ENCODE data around the gene HDC.

The HDC gene

DNA sequence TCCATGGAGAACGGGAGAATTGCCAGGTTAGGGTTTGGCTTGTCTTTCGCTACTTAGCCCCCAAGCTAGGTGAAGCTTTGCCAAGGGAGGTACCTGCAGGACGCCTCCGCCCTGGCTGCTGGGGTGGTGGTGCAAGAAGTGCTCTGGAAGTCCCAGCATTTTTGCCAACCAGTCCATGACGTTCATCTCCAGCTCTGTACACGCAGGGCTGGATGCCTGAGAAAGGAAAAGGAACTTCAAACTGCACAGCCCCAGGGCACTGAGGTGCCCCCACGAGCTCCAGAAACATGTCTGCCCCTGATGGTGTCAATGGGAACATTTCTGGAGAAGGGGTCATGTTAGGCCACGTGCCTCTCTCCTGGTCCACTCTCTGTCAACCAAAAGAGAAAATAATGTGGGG is 8.2 kb downstream of the HDC start:
- H3K27ac ChIP-seq, result no peak overlapping the region
- TF ChIP-seq, protein P1, sequence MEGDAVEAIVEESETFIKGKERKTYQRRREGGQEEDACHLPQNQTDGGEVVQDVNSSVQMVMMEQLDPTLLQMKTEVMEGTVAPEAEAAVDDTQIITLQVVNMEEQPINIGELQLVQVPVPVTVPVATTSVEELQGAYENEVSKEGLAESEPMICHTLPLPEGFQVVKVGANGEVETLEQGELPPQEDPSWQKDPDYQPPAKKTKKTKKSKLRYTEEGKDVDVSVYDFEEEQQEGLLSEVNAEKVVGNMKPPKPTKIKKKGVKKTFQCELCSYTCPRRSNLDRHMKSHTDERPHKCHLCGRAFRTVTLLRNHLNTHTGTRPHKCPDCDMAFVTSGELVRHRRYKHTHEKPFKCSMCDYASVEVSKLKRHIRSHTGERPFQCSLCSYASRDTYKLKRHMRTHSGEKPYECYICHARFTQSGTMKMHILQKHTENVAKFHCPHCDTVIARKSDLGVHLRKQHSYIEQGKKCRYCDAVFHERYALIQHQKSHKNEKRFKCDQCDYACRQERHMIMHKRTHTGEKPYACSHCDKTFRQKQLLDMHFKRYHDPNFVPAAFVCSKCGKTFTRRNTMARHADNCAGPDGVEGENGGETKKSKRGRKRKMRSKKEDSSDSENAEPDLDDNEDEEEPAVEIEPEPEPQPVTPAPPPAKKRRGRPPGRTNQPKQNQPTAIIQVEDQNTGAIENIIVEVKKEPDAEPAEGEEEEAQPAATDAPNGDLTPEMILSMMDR (conservative IDR thresholded peaks at IDR 0.05), result no peak

DNA sequence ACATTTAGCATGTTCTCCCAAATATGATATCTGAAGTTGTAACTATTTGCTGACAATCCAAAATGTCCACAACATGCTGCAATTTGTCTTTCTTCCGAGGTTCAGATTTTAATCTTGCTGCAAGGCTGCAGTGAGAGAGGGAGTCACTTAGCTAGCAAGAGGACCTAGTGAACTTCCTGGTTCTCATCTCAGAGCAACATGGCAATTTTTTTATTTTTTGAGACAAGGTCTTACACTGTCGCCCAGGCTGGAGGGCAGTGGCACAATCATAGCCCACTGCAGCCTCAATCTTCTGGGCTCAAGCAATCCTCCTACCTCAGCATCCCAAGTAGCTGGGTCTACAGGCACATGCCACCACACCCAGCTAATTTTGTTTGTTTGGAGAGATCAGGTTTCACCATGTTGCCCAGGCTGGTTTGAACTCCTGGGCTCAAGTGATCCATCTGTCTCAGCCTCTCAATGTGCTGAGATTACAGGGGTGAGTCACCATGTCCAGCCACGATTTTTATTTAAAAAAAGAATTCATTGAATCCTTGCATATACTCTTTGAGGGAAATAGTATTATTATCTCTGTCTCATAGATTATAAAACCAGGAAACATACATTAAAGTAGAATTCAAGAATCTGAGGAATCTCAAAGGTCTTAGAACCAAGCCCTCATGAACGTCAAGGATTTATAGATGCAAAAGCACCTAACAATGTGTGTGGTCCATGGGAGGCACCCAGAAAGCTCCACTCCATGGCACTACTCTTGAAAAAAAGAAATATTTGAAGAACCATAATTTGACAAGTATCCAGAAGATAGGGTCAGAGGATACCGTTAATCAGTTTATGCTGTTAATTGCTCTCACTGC is 9.1 kb downstream of the HDC start:
- no peak overlapping the region for H3K27ac ChIP-seq
- TF ChIP-seq, protein P1 (conservative IDR thresholded peaks at IDR 0.05), result no peak

DNA sequence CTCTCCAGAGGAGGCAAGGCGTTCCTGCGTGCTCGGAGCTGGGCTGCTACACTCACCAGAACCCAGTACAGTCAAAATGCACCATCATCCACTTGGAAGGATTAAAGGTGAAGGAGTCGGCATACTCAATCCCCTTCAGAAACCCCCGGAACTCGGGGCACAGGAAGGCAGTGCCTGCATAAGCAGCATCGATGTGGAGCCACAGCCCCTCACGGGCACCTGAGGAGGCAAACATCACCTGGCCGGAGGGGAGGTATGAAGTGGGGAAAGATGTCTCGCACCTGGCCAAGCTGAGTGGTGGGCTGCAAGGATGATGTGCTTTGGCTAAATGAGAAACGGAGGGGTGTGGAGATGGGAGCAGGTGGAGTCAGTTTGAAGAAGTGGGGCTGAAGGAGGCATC is 13.0 kb downstream of the HDC start:
- TF ChIP-seq, protein P1 (conservative IDR thresholded peaks at IDR 0.05), result no peak
- no peak overlapping the region for H3K27ac ChIP-seq

DNA sequence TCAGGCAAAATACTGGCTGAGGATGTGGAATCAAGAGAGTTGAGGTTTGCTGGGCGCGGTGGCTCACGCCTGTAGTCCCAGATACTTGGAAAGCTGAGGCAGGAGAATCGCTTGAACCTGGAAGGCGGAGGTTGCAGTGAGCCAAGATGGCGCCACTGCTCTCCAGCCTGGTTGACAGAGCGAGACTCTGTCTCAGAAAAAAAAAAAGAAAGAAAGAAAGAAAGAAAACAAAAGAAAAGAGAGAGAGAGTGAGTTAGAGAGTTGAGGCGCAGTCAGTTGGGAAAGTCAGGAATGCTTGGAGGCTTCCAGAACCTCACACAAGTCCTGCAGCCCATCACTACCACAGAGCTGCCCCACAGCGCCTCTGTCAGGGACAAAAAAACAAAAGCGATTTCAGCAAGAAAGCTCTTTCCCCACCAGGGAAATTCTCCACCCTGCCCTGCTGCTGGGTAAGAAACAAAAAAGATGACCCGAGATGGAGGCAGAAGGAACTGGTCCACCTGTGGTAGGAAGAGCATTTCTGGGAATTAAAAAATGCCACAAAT is 13.8 kb downstream of the HDC start:
- H3K27ac ChIP-seq, result no peak overlapping the region
- TF ChIP-seq, protein P1 (conservative IDR thresholded peaks at IDR 0.05), result no peak

DNA sequence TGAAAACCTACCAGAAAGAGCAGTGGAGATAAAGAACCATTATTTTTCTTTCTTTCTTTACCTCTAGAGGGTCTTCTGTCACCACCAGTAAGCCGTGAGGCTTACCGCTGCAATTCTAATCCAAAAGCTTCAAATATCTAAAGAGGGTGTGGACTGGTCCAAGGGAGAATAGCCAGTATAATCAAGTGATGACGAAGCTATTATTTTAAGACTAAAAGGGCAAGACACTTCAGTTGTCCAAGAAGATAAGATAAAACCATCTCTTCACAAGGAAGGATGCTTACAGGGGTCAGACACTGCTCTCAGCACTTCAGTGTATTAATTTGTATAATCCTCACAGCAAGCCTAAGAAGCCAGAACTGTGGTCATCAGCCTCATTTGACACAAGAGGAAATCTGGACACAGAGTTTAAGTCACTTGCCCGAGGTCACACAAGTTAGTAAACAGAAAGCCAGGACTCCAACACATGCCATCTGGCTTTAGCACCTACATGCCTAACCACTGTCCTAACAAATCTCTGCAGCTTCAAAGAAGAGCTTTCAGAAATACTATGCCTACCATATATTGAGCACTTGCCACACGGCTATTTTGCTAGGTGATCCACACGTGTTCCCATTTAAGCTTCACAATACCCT is 14.6 kb downstream of the HDC start:
- H3K27ac ChIP-seq, result no peak overlapping the region
- TF ChIP-seq, protein P1 (conservative IDR thresholded peaks at IDR 0.05), result no peak

DNA sequence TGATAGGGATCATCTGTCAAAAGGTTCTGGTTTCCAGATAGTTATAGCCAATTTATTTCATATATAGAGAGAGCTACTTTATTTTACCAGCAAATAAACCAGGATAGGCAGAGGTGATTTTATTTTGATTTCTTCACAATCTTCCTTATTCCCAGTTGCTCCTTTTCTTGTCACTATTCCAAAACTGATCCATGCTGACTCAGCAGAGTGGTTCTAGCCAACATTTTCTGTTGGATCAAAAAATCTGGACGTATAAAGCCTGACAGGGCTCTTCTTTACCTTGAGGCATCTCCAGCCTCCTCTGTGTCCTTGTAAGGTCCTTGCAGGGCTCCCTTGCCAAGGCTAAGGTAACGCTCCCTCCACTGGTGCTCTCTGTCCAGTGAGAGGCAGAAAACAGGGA is 15.8 kb downstream of the HDC start:
- TF ChIP-seq, protein P1 (conservative IDR thresholded peaks at IDR 0.05), result no peak
- no peak overlapping the region for H3K27ac ChIP-seq

DNA sequence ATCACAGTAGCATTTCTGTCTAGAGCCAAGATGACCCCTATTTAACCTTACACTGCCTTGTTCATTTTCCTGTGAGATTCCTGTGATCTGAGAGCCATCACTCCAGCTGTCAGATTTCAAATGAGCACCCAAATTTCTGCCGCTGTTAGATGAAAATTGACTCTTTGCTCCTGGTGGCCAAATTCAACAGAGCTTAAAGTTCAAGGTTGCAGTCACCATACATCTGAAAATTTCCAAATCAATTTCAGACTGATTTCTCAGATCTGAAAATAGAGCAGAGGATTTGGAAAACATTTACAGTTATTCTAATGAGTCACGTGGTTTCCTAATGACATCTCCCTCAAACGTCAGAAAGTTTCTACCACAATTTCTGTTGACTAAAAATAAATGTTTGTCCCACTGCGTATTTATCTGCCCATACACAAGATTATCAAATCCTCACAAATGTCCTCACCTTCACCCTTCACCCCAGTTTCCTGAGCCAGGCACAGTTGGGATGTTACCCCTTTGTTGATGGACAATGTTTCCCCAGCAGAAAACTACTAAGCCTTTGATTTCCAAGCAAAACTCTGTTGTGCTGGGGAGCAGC is 16.4 kb downstream of the HDC start:
- TF ChIP-seq, protein P1 (conservative IDR thresholded peaks at IDR 0.05), result no peak
- no peak overlapping the region for H3K27ac ChIP-seq
